Measurements from ENCODE around the gene ACTRT3.

DNA sequence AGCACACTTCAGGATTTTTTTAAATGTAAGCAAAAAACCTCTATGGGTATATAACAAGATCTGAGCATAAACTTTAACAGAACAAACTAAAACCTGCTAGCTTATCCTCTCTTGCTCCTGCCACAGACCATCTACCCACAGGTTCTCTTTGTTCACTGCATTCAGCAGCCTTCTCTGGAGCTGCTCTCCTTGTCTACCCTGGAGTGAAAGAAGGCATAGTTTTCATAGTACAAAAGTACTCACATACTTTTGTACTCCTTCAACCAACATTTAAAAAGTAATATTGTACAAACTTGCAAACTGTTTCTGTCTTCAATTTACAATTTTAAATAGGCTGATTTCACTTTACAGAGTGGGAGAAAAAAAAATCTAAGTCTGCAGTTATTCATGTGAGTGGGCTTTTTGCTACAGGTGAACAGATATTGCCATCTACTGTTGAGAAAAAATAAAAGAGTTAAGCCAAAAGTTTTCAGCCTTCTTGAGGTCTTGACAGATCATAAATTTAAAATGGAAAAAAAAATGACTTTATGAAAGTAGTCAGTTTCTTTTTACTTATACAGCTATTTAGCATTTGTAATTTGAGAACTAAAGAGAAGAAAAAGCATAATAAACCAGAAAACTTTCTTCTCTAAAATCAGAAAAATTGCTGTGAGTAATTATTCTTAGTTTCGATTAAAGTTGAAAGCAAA, 24.9 kb downstream of the ACTRT3 start:
- peak in 1 of 3 experiments; percentile 8 for TF ChIP-seq CTCF (IDR thresholded peaks at IDR 0.05)
- no peak for TF ChIP-seq POLR2AphosphoS5 (IDR thresholded peaks at IDR 0.05; ENCODE audit: insufficient read depth in 1 of 2, low read depth in 1 of 2)
- TF ChIP-seq POLR2A (IDR thresholded peaks at IDR 0.05), result no peak
